HG03460 (cell line): ENCODE measurements around the gene MS4A14.
"Not testable (repeated sequence)": the region's sequence is repeated elsewhere in the genome, so short reads cannot be mapped to it uniquely, and the experiment has no call there.

Experiments
- ATAC-seq: cut with Tn5 transposase; IDR thresholded peaks from one replicate; pipeline ENCODE4 v1.9.1; 2021; ENCODE audit not compliant: unreplicated experiment

Gene MS4A14, protein sequence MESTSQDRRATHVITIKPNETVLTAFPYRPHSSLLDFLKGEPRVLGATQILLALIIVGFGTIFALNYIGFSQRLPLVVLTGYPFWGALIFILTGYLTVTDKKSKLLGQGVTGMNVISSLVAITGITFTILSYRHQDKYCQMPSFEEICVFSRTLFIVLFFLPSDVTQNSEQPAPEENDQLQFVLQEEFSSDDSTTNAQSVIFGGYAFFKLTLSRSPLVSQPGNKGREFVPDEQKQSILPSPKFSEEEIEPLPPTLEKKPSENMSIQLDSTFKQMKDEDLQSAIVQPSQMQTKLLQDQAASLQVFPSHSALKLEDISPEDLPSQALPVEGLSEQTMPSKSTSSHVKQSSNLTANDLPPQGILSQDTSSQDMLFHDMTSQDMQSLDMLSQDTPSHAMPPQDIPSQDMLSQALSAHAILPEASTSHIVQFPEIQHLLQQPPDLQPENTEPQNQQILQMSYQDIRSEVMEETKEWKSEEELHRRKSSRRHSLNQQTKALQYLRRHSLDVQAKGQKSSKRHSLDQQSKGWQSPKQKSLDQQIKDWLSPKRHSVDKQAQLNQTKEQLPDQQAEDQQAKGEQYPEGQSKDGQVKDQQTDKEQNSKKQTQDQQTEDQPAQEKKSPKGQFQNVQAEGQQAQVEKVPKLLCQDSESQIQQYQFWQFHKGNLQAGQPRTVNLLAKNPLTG

DNA sequence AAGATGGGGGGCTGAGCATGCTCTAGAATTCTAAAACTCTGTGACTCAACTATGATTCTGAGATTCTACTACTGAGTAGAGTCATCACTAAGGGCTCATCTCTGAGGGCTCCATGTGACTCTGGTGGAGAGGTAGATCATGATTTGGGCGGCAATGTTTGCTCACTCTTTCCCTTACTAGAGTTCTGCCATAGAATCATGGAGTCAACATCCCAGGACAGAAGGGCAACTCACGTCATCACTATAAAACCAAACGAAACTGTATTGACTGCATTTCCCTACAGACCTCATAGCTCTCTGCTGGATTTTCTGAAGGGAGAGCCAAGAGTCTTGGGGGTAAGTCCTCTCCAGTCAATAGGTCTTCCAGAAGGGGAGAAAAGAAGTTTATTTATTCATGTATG, at the start of gene MS4A14:
Gene MS4A14, plus strand, starts transcription at position 78 of the 400 bp plus-strand sequence. Its CDS starts 120 bp downstream, at position 198.
- peak; percentile 20 for ATAC-seq

DNA sequence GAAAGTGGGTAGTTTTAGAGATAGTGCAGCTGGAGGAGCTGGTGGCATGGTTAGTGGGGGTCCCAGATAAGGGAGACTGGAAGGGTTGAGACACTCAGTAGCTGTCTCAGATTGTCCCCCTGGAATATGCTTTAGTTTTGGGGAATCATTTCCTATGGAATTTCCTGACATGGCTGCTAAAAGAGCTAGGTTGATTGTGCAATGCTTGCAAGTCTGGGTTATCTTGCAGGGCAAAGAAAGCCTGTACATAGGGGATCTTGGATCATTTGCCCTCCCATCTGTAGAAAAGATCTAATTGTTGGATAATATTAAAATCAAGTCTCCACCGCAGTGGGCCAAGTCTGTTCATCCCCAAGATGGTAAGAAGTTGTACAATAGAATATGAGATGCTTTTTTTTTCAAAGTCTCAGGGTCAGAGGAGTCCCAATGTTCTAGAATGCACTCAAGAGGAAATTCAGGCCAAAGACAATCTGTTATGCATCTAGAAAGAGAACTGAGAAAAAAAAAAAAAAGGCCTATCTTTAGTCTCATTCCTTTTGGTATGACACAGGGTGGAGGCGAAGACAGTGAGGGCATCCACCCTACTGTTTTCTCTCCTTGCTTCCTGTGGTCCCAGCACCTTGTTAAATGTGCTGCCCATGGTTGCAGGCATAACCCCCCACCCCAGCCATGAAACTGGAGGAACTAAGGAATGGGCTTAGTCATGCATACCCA, 49.0 kb upstream of the MS4A14 start:
- no peak for ATAC-seq

DNA sequence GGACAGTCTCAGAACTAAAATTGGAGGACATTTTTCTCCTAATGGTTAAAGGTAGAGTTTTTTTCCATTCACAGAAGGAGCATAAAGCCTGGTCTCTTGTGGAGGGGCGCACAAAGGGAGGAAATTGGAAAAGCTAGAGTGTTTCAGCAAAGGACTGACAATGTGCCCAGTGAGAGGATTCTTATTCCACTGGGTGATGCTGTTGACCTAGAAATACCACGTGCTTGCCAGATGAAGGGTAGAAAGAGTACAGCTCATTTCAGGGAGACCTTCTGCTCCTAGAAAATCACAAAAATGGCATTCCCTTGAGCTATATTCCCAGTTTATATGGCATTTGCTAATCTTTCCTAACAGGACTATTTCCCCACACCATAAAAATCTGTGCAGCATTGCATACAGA, 48.1 kb upstream of the MS4A14 start:
- no peak for ATAC-seq

DNA sequence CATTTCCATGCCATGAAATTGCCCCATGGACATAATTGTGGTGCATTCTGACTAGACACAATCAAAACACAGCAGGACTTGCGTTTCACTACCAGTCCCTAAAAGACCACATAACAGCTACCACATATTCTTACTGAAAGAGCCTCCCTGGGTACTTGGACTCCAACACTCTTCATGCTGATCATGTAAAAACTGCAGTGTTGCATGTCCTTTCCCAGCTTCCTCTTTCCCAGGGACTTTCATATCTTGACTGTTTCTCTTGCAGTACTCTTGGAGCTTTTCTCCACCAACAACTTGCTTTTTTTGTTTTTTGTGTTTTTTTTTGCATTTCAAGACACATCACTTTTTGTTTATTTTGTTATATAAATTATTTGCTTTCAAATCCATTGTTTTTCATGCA, 46.3 kb upstream of the MS4A14 start:
- ATAC-seq, result no peak

DNA sequence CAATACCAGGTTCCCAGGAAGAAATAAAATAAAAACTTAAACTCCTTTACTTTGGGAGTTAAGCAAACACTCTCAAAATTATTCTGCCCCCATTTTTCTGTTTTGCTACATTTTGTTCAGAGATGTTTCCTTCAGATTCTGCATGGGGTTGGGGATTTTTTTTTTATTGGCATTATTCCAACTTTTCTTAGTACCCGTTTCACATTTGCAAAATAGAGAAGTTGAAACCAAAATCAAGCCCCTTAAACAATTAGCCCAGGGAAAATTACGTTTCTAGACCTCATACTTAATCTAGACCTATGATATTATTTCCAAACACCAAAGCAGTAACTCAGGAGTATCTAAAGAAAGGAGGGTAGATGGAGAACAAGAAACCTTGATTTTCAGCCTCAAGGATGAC, 38.5 kb upstream of the MS4A14 start:
- no peak for ATAC-seq

DNA sequence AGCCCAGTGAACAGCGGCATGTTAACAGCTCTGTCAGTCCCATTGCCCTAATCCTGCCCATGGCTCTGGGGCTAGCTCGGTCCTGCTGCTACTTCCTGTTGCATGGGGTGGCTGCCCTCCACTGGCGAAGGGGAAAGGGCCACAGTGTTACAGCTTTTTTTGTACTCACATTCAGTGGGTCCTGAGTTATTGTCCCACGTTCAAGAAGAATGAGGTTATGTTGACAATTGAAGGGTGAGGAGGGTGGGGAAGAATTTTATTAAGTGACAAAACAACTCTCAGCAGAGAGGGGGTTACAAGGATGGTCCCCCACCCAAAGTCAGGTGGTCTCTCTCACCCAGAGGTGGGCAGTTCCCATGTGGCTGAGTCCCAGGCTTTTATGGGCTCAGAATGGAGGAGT, 35.6 kb upstream of the MS4A14 start:
- ATAC-seq, result no peak

DNA sequence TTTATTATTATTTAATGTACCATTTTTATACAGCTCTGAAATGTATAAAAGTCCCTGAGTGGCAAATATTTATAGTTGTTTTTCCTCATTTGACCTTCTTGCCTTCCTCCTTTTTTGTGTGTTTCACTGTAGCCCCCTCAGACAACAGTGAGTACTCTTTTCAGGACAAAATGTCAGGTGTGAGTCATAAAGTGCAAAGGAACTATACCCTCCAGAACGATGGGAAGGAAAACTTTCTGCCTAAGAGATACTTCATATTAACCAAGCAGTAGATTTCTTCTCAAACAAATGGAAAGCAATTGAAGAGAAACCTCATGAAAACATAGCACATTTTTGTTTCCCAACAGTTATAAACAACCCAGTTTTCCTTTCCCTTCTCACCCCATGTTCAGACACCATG, 34.0 kb upstream of the MS4A14 start:
- no peak for ATAC-seq

DNA sequence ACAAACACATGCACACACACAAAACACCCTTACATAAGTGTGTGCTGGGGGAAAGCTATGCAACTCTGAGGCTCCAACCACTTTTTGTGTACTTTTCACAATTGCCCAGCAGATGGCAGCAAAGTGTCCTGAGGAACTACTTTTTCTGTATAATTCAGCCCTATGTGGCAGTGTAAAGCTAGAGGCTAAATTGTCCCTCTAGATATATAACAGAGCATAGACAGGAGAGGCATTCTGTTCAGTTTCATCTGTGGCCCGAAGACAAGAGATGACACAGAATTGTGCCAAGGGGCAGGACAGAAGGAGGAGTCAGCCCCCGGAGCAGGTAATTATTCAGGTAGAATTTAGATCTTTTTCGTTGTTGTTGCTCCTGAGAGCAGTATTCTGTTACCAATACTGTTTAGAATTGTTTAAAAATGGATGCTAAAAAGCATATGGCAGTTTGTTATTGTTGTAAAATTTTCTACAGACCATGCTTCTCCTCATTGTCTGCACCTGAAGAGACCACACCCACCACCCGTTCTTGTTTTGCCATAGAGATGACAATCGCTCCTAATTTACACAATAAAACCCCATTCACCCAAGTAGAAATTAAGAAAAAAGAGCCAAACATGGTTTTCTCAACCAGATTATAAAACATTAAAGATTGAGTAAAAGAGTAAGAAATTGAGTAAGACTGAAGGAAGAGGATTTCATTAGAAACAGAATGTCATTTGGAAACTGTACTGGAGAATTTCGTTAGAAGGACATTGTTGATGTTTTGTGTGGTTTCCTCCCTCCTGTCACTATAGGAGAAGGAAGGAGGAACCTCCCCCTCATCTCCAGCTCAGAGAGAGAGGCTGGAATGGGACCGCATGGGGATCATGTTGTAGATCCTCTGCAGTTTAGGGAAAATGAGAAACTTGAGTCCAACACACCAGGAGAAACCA, 32.5 kb upstream of the MS4A14 start:
- peak; percentile 77 for ATAC-seq

DNA sequence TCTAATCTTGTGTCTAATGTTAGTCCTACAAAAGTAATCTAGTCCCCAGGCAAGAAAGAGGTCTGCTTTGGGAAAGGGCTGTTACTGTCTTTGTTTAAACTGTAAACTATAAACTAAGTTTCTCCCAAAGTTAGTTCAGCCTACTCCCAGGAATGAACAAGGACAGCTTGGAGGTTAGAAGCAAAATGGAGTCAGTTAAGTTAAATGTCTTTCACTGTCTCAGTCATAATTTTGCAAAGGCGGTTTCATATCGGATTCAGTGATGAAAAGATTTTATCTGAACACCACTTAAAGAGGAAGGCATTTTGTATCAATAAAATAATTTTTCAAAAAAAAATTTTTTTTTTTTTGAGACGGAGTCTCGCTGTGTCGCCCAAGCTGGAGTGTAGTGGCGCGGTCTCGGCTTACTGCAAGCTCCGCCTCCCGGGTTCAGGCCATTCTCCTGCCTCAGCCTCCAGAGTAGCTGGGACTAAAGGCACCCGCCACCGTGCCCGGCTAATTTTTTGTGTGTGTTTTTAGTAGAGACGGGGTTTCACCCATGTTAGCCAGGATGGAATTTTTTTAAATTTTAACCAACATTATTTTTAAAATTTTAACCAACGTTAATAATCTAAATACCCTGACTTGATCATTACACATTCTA, 29.9 kb upstream of the MS4A14 start:
- not testable (repeated sequence) for ATAC-seq

DNA sequence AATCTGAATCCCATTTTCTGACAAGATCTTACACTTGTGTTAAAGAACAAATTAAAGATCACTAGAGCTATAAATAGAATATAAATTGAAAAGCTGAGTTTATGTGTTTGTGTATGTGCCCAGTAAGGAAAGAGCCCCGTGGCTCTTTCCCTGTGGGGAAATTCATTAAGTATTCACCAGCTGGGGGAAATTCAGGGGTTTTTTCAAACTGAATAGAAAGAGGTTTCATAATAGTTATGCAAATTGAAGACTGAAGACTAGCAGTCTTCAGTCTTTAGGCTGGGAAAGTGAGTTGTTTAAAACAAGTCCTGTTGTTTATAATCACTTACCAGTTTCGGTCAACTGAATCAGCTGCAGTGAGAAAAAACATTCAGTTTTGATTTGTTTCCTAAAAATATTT, 29.2 kb upstream of the MS4A14 start:
- ATAC-seq, result peak; percentile 74

DNA sequence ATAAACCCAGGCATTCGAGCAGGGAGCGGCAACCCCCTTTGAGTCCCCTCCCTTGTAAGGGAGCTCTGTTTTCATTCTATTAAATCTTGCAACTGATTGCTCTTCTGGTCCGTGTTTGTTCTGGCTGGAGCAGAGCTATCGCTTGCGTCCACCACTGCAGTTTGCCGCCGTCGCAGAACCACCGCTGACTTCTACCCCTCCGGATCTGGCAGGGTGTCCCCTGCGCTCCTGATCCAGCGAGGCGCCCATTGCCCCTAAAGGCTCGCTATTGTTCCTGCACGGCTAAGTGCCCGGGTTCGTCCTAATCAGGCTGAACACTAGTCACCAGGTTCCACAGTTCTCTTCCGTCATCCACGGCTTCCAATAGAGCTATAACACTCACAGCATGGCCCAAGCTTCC, 28.4 kb upstream of the MS4A14 start:
- ATAC-seq, result no peak

DNA sequence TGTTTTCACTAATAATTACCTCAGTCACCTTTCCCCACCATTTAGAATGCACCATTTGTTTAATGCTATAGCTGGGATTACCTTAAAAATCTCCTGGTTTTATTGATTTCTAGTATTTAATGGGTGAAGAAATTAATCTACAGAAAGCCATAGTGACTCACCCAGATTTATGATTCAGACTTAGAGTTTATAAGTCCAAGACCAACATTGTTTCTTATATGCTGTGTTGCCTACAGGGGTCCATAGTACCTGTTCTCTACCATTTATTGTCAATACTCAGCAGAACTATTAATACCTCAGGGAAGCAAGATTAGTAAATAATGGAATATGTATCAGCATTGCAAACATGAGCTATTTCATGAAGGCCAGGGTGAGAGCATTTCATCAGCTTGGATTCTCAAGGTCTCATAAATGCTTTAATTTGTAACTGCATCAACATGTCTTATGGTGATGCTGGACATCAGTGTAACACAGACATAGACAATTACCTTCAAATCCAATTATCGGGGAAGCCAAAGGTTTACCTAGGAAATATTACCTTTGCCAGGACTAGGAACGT, 25.9 kb upstream of the MS4A14 start:
- no peak for ATAC-seq

DNA sequence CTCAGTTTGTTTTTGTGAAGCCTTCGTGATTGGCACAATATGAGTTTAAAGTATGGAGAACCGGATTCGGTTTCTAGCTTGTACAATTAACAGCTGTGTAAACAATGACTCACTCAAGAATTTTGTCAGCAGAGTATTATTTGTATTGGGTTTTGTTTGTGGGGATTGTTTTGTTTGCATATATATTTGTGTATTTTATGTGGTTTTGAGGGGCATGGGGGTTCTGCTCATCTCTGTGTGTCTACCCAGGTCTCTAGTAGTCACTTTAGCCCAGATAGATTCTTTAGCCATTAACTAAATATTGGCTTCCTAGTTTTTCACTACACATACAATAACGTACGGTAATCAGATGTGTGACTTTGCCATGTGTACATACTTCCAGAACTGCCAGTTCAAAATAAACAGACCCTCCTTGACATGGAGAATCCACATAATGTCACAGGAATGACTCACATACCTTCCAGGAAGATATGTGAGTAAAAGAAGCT, 25.4 kb upstream of the MS4A14 start:
- no peak for ATAC-seq

DNA sequence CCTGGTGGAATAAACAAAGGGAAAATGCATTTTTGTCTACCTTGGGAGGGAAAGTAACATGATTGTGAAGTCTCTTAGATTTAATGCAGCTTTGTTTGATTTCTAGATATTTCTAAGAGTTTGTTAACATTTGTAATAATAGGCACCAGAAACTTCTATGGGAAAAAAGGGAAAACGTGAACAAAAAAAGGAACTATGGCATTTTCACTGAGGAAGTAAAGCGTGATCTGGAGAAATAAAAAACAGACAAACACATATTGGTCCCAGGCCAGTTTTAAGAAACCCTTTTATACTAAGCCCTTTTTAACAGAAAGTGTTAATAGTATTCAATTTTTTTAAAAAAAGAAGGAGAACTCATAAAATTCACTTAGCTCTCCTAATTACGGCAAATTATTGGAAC, 24.9 kb upstream of the MS4A14 start:
- ATAC-seq, result no peak

DNA sequence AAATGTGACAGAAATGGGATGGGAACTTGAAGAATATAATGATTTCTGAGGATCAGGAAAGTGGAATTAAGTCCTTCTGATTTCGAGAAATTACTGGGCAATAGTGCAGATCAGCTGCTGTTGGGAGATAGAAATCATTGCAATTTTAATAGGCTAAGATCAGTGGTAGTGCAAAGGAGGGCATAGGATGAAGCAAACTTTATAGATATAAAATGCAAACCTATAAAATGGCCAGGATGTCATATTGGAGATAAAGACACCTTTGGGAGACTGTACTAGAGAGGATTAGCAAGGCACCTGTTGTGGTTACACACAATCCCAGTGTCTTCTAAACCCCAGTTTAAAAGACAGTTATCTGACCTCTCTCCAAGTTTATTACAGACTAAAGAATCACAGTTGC, 24.4 kb upstream of the MS4A14 start:
- no peak for ATAC-seq

DNA sequence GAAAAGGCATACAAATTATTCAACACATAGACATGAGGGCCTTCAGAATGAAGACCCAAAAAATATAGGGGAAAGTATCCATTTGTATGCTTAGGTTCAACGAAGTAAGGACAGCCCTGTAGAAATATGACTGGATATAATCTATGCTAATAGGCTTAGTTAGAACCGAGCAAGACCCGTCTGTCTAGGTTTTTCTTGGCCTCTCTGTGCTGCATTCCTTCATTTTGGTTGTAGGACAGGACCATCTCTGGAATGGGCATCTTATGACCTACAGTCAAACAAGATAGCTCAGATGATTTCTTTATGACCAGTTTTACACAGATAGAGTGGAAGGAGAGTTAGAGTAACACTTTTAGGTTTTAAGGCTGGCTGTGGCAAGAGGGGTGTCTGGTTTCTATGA, 23.5 kb upstream of the MS4A14 start:
- ATAC-seq, result no peak

DNA sequence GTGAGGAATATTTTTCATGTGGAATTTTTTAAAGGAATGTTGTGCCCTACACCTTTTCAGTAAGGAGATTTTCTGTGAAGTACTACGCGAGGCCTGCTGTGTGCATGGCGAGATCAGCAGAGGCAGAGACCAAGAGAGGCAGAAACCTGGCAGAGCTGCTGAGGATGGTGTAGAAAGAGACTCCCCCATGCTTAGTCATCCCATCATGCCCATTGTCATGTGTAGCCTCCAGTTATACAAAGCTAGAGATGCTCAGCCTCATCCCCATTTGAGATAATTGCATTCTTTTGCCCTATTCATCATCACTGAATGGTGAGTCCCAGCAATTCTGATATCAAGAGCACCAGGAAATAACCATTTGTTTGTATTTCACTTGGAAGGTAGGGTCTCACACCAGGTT, 20.9 kb upstream of the MS4A14 start:
- no peak for ATAC-seq

DNA sequence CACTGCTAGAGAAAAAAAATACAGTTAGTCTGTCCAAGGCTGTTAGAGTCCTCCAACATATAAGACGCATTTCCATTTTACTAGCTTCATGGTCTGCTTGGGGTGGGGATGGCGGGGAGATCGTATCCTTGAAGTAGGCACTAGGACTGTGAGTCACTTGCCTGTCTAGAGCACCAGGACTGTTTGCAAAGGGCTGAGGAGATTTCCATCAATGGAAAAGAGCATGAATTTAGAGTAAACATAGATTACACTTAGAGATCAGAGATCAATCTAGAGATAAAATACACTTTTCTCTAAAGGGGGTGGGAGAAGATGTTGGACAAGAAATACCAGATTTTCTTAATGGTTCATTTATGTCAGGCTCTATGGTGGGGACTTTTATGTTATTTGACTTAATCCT, 19.7 kb upstream of the MS4A14 start:
- ATAC-seq, result no peak

DNA sequence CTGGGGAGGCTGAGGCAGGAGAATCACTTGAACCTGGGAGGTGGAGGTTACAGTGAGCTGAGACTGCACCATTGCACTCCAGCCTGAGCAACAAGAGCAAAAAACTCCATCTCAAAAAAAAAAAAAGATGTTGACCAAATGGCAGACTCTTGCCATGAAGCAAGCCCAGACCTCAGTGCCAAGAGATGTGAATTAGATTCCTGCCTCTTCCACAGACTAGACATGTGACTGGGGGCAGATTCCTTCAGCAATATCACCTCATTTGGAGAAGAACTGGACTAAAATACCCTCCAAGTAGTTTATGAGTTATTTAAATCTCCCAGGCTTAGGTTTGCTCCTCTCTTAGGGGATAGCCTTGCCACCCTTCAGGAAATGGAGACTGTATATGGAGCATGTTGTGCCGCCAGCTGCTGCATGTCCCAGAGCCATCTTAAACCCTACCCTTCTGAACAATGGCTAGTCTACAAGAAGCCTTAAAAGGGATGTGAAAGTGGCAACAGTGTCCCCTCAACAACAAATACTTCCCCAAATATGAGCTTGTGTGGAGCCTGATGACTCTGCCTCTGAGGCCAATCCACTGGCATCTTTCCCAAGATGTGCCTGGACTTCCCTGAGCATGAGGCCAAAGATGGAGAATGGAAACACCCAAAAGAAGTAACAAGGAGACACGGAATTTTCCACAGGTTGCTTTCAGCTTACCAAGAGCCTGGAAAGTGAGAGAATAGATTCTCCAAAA, 18.7 kb upstream of the MS4A14 start:
- peak; percentile 58 for ATAC-seq
